Measurements from ENCODE around the gene ERMARD. TPM values are rescaled to one million over a fixed set of nuclear protein-coding genes. Genes with fewer than 3 reads are reported as not detected.
A peak's percentile ranks its signal among the peaks of the same experiment; 100 is the strongest.

ERMARD gene
- total and polyA plus RNA-seq, 2 experiments from 2014 or later, result 20.9 to 21.2 TPM

GRCh38 chr6:169725125-169726048 lies 26.0 kb upstream of the ERMARD start:
- H3K4me1 ChIP-seq (ENCODE audit: low read depth), result peaks cover 23% of the 10 kb centered on the region
- H3K4me3 ChIP-seq, result peak overlapping the region; percentile 37
- no peaks in the 10 kb centered on the region for H3K27me3 ChIP-seq
- DNase-seq (ENCODE audit: low read depth in 1 of 2, low spot score in 1 of 2), result peak; percentile 61 to 76
- H3K36me3 ChIP-seq, result no peaks in the 10 kb centered on the region
- no peak for TF ChIP-seq CTCF (IDR thresholded peaks at IDR 0.05; ENCODE audit: low read depth, low read length)
- no peaks in the 10 kb centered on the region for H3K9me3 ChIP-seq (ENCODE audit: low read depth)
- peak overlapping the region; percentile 94 for H3K27ac ChIP-seq

- H3K9me3 ChIP-seq (ENCODE audit: low read depth), result no peaks in the 10 kb centered on the region
- DNase-seq (ENCODE audit: low read depth in 1 of 2, low spot score in 1 of 2), result no peak
- H3K4me1 ChIP-seq (ENCODE audit: low read depth), result peaks cover 23% of the 10 kb centered on the region
- no peaks in the 10 kb centered on the region for H3K27me3 ChIP-seq
- peak overlapping the region; percentile 94 for H3K27ac ChIP-seq
- H3K4me3 ChIP-seq, result peak overlapping the region; percentile 37
- TF ChIP-seq CTCF (IDR thresholded peaks at IDR 0.05; ENCODE audit: low read depth, low read length), result no peak
- no peaks in the 10 kb centered on the region for H3K36me3 ChIP-seq
Observed at GRCh38 chr6:169726049-169726400, 25.4 kb upstream of the ERMARD start.

- DNase-seq (ENCODE audit: low read depth in 1 of 2, low spot score in 1 of 2), result no peak
- no peak overlapping the region for H3K4me3 ChIP-seq
- H3K36me3 ChIP-seq, result no peaks in the 10 kb centered on the region
- TF ChIP-seq CTCF (IDR thresholded peaks at IDR 0.05; ENCODE audit: low read depth, low read length), result no peak
- no peaks in the 10 kb centered on the region for H3K9me3 ChIP-seq (ENCODE audit: low read depth)
- no peaks in the 10 kb centered on the region for H3K27me3 ChIP-seq
- H3K27ac ChIP-seq, result no peak overlapping the region
- H3K4me1 ChIP-seq (ENCODE audit: low read depth), result peaks cover 16% of the 10 kb centered on the region
Observed at GRCh38 chr6:169726963-169727362, 24.5 kb upstream of the ERMARD start.

GRCh38 chr6:169729961-169730360 lies 21.5 kb upstream of the ERMARD start:
- Histone ChIP-seq H3K4me3 (no peak overlapping the region), H3K27ac (no peak overlapping the region), H3K36me3 (no peaks in the 10 kb centered on the region), H3K27me3 (no peaks in the 10 kb centered on the region), H3K4me1 (ENCODE audit: low read depth) (peaks cover 8% of the 10 kb centered on the region), H3K9me3 (ENCODE audit: low read depth) (no peaks in the 10 kb centered on the region)
- DNase-seq (ENCODE audit: low read depth in 1 of 2, low spot score in 1 of 2), result no peak
- TF ChIP-seq CTCF (IDR thresholded peaks at IDR 0.05; ENCODE audit: low read depth, low read length), result no peak

GRCh38 chr6:169738204-169738975 lies 13.0 kb upstream of the ERMARD start:
- Histone ChIP-seq H3K4me3 (no peak overlapping the region), H3K4me1 (ENCODE audit: low read depth) (peaks cover 4% of the 10 kb centered on the region), H3K27ac (peak overlapping the region; percentile 45), H3K36me3 (no peaks in the 10 kb centered on the region), H3K9me3 (ENCODE audit: low read depth) (no peaks in the 10 kb centered on the region), H3K27me3 (no peaks in the 10 kb centered on the region)
- TF ChIP-seq CTCF (IDR thresholded peaks at IDR 0.05; ENCODE audit: low read depth, low read length), result no peak
- peak; percentile 5 to 11 for DNase-seq (ENCODE audit: low read depth in 1 of 2, low spot score in 1 of 2)
